ENCODE data around the gene LYPLA2. TPM values are rescaled to one million over a fixed set of nuclear protein-coding genes. Genes with fewer than 3 reads are reported as not detected.

Gene LYPLA2
- polyA plus RNA-seq, 1 donor = 75.7 TPM

DNA sequence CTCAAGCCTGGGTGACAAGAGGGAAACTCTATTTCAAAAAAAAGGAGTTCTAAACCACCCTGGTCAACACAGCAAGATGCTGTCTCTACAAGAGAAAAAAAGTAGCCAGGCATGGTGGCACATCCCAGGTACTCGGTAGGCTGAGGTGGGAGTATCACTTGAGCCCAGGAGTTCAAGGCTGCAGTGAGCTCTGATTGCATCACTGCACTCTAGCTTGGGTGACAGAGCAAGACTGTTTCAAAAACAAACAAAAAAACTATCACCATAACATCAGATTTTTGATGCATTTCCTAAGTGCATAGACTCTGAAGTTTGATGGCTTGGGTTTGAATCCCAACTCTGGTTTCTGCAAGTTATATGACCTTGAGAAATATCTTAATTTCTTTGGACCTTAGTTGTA is 38.0 kb upstream of the LYPLA2 start:
- H3K27ac ChIP-seq (ENCODE audit: low read length) = no peak overlapping the region
- no peaks in the 10 kb centered on the region for H3K27me3 ChIP-seq (ENCODE audit: control insufficient read depth, insufficient read depth, low read length)
- DNase-seq = no peak
- H3K9me3 ChIP-seq (ENCODE audit: control insufficient read depth, low read depth, low read length) = no peaks in the 10 kb centered on the region
- H3K4me3 ChIP-seq (ENCODE audit: low read length) = no peak overlapping the region
- peaks cover 74% of the 10 kb centered on the region for H3K36me3 ChIP-seq (ENCODE audit: control insufficient read depth, insufficient read depth, low read length)
- H3K4me1 ChIP-seq (ENCODE audit: control insufficient read depth, insufficient read depth, low read length) = no peaks in the 10 kb centered on the region
- WGBS (ENCODE audit: insufficient coverage, low lambda C conversion rate) = no CpG with 5 or more reads among the region's 1 CpG

DNA sequence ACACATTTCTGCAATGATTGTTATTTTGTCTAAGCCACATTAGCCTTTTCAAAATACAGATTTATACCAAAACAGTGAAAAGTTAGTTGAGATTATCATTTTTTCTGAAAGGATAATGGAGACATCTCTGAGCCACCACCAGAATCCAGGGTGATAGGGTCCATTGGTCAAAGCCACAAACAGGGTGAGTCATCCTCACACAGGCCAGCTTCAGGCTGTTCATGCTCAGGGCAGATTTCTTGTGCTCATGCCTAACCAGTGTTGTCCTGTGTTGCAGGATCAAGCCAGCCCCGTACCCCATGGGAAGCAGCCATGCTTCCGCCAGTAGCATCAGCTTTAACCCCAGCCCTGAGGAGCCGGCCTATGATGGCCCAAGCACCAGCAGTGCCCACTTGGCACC is 34.3 kb upstream of the LYPLA2 start:
- Histone ChIP-seq H3K4me1 (ENCODE audit: control insufficient read depth, insufficient read depth, low read length) (no peaks in the 10 kb centered on the region), H3K9me3 (ENCODE audit: control insufficient read depth, low read depth, low read length) (no peaks in the 10 kb centered on the region), H3K36me3 (ENCODE audit: control insufficient read depth, insufficient read depth, low read length) (peaks cover 95% of the 10 kb centered on the region), H3K27me3 (ENCODE audit: control insufficient read depth, insufficient read depth, low read length) (no peaks in the 10 kb centered on the region), H3K27ac (ENCODE audit: low read length) (no peak overlapping the region), H3K4me3 (ENCODE audit: low read length) (no peak overlapping the region)
- WGBS (ENCODE audit: insufficient coverage, low lambda C conversion rate) = no CpG with 5 or more reads among the region's 3 CpGs
- DNase-seq = no peak

- no CpG with 5 or more reads among the region's 1 CpG for WGBS (ENCODE audit: insufficient coverage, low lambda C conversion rate)
- DNase-seq = no peak
- Histone ChIP-seq H3K36me3 (ENCODE audit: control insufficient read depth, insufficient read depth, low read length) (peaks cover 93% of the 10 kb centered on the region), H3K9me3 (ENCODE audit: control insufficient read depth, low read depth, low read length) (no peaks in the 10 kb centered on the region), H3K4me1 (ENCODE audit: control insufficient read depth, insufficient read depth, low read length) (no peaks in the 10 kb centered on the region), H3K27ac (ENCODE audit: low read length) (no peak overlapping the region), H3K27me3 (ENCODE audit: control insufficient read depth, insufficient read depth, low read length) (no peaks in the 10 kb centered on the region), H3K4me3 (ENCODE audit: low read length) (no peak overlapping the region)
These were observed 33.1 kb upstream of the LYPLA2 start for GRCh38 chr1:23757812-23758211.

DNA sequence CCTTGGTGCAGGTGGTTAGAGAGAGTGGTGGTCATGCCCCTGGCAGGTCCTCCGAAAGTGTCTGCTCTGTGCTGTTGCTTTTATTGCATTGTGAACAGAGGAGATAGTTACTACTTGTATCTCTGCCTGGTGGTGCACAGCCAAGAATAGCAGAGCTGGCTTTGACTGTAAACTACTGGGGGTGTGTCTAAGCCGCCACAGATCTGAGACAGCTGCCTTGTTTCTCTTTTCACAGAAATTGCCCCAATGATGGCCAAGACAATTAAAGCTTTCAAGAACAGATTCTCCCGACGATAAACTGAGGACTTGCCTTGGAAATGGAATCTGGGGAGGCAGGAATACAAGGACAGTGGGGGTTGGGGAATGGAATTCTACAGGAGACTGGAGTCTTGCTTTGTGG is 31.7 kb upstream of the LYPLA2 start:
- Histone ChIP-seq H3K4me1 (ENCODE audit: control insufficient read depth, insufficient read depth, low read length) (no peaks in the 10 kb centered on the region), H3K4me3 (ENCODE audit: low read length) (no peak overlapping the region), H3K36me3 (ENCODE audit: control insufficient read depth, insufficient read depth, low read length) (peaks cover 88% of the 10 kb centered on the region), H3K27ac (ENCODE audit: low read length) (no peak overlapping the region), H3K27me3 (ENCODE audit: control insufficient read depth, insufficient read depth, low read length) (no peaks in the 10 kb centered on the region), H3K9me3 (ENCODE audit: control insufficient read depth, low read depth, low read length) (no peaks in the 10 kb centered on the region)
- 92% methylated on average over 2 of the region's 4 CpGs for WGBS (ENCODE audit: insufficient coverage, low lambda C conversion rate)
- no peak for DNase-seq

- H3K36me3 ChIP-seq (ENCODE audit: control insufficient read depth, insufficient read depth, low read length) = peaks cover 65% of the 10 kb centered on the region
- no peak overlapping the region for H3K27ac ChIP-seq (ENCODE audit: low read length)
These were observed 27.8 kb upstream of the LYPLA2 start for GRCh38 chr1:23763041-23763577.

DNA sequence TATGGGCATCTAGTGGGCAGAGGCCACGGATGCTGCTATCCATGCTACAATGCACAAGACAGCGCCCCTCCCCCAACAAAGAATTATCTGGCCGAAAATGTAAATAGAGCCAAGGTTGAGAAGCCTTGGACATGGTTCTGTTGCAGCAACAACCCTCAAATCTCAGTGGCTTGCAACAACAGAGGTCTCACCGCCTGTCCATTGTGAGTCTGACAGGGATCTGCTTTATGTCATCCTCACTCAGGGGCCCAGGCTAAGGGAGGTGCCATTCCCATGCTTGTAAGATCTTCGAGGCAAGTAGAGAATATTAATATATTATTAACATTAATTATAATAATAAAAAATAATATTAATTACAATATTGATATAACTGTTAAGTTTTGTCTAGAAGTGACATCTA is 22.2 kb upstream of the LYPLA2 start:
- no peak overlapping the region for H3K27ac ChIP-seq (ENCODE audit: low read length)
- H3K4me1 ChIP-seq (ENCODE audit: control insufficient read depth, insufficient read depth, low read length) = peaks cover 3% of the 10 kb centered on the region
- peaks cover 26% of the 10 kb centered on the region for H3K36me3 ChIP-seq (ENCODE audit: control insufficient read depth, insufficient read depth, low read length)
- no peaks in the 10 kb centered on the region for H3K9me3 ChIP-seq (ENCODE audit: control insufficient read depth, low read depth, low read length)
- WGBS (ENCODE audit: insufficient coverage, low lambda C conversion rate) = no CpG with 5 or more reads among the region's 5 CpGs
- no peaks in the 10 kb centered on the region for H3K27me3 ChIP-seq (ENCODE audit: control insufficient read depth, insufficient read depth, low read length)
- no peak overlapping the region for H3K4me3 ChIP-seq (ENCODE audit: low read length)
- no peak for DNase-seq

More at GRCh38 chr1:23763041-23763577, 27.8 kb upstream of the LYPLA2 start:
- H3K4me3 ChIP-seq (ENCODE audit: low read length) = no peak overlapping the region
- no peaks in the 10 kb centered on the region for H3K9me3 ChIP-seq (ENCODE audit: control insufficient read depth, low read depth, low read length)
- 100% methylated on average over 2 of the region's 7 CpGs for WGBS (ENCODE audit: insufficient coverage, low lambda C conversion rate)
- DNase-seq = no peak
- no peaks in the 10 kb centered on the region for H3K27me3 ChIP-seq (ENCODE audit: control insufficient read depth, insufficient read depth, low read length)
- no peaks in the 10 kb centered on the region for H3K4me1 ChIP-seq (ENCODE audit: control insufficient read depth, insufficient read depth, low read length)

DNA sequence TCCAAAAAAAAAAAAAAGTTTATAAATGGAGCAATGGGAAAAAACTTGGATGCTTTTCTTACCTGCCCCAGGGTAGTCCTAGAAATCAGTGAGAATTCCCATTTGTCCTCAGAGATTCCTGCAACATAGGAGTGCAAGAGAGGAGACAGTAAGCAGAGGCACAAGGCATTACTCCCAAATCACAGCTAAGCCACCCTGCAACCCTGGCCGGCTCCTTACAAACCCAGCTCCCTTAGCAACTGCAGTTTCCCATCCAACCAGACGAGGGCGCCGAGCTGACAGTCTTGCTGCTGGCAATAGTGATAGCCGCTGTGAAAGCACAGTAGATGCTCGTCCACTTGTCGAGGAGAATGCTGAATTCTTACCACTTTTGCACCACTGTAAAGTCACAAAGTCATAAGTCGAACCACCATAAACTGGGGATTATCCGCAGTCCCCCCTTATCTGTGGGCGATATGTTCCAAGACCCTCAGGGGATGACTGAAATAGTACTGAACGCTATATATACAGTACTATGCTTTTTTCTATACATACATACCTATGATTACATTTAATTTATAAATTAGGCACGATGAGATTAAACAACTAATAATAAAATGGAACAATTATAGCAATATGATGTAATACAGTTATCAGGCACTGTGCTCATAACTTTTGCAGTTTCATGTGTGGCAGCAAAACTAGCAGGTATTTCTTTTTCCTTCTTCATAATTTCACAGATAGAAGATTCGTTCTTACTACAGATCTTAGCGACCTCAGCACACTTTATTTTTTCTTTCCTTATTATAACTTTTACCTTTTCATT is 18.7 kb upstream of the LYPLA2 start:
- Histone ChIP-seq H3K4me1 (ENCODE audit: control insufficient read depth, insufficient read depth, low read length) (peaks cover 17% of the 10 kb centered on the region), H3K27ac (ENCODE audit: low read length) (no peak overlapping the region), H3K9me3 (ENCODE audit: control insufficient read depth, low read depth, low read length) (no peaks in the 10 kb centered on the region), H3K27me3 (ENCODE audit: control insufficient read depth, insufficient read depth, low read length) (no peaks in the 10 kb centered on the region), H3K4me3 (ENCODE audit: low read length) (no peak overlapping the region), H3K36me3 (ENCODE audit: control insufficient read depth, insufficient read depth, low read length) (peaks cover 14% of the 10 kb centered on the region)
- WGBS (ENCODE audit: insufficient coverage, low lambda C conversion rate) = 60% methylated on average over 4 of the region's 14 CpGs
- DNase-seq = peak; percentile 68 to 78

DNA sequence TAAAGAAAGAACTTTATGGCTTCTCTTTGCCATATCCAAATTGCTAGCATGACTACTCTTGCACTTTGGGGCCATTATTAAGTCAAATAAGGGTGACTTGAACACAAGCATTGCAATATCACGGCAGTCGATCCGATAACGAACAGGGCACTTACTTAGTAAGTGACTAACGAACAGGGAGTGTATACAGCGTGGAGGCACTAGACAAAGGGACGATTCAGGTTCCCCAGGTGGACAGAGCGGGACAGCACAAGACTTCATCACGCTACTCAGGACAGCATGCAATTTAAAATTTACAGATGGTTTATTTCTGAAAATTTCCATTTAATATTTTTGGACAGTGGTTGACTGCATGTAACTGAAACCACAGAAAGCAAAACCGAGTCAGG is 18.1 kb upstream of the LYPLA2 start:
- Histone ChIP-seq H3K4me1 (ENCODE audit: control insufficient read depth, insufficient read depth, low read length) (peaks cover 18% of the 10 kb centered on the region), H3K9me3 (ENCODE audit: control insufficient read depth, low read depth, low read length) (no peaks in the 10 kb centered on the region), H3K27me3 (ENCODE audit: control insufficient read depth, insufficient read depth, low read length) (no peaks in the 10 kb centered on the region), H3K27ac (ENCODE audit: low read length) (no peak overlapping the region), H3K36me3 (ENCODE audit: control insufficient read depth, insufficient read depth, low read length) (peaks cover 10% of the 10 kb centered on the region), H3K4me3 (ENCODE audit: low read length) (no peak overlapping the region)
- WGBS (ENCODE audit: insufficient coverage, low lambda C conversion rate) = no CpG with 5 or more reads among the region's 10 CpGs
- DNase-seq = no peak

DNA sequence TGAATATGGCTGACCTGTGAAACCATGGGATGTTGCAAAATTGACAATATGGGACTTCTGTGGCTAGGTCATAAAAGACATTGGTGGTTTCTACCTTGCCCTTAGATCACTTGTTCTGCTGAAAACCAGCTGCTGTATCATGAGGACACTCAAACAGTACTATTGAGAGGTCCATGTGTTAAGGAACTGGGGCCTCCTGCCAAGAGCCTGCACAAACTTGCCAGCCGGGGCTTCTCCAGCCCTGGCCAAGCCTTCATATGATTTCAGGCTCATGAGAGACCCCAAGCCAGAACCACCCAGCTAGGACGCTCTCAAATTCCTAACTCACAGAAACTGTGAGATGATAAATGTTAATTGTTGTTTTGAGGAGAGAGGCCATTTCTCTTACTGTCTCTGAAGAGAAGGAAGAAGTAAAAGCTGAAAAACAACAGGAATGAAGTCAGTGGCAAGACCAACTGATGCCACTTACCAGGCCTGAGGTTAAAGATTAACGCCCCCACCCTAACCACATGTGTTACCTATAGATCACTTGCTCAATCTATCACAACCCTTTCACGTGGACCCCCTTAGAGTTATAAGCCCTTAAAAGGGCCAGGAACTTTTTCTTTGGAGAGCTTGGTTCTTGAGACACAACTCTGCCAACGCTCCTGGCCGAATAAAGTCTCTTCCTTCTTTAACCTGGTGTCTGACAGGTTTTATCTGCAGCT is 16.6 kb upstream of the LYPLA2 start:
- WGBS (ENCODE audit: insufficient coverage, low lambda C conversion rate) = no CpG with 5 or more reads among the region's 6 CpGs
- peaks cover 23% of the 10 kb centered on the region for H3K4me1 ChIP-seq (ENCODE audit: control insufficient read depth, insufficient read depth, low read length)
- peak overlapping the region; percentile 69 for H3K27ac ChIP-seq (ENCODE audit: low read length)
- no peaks in the 10 kb centered on the region for H3K27me3 ChIP-seq (ENCODE audit: control insufficient read depth, insufficient read depth, low read length)
- DNase-seq = peak in 1 of 2 donors; percentile 73
- H3K4me3 ChIP-seq (ENCODE audit: low read length) = no peak overlapping the region
- peaks cover 3% of the 10 kb centered on the region for H3K36me3 ChIP-seq (ENCODE audit: control insufficient read depth, insufficient read depth, low read length)
- H3K9me3 ChIP-seq (ENCODE audit: control insufficient read depth, low read depth, low read length) = no peaks in the 10 kb centered on the region

GRCh38 chr1:23776217-23776616 is 14.7 kb upstream of the LYPLA2 start:
- peaks cover 28% of the 10 kb centered on the region for H3K4me1 ChIP-seq (ENCODE audit: control insufficient read depth, insufficient read depth, low read length)
- H3K36me3 ChIP-seq (ENCODE audit: control insufficient read depth, insufficient read depth, low read length) = peaks cover 2% of the 10 kb centered on the region
- no peaks in the 10 kb centered on the region for H3K9me3 ChIP-seq (ENCODE audit: control insufficient read depth, low read depth, low read length)
- H3K27ac ChIP-seq (ENCODE audit: low read length) = no peak overlapping the region
- no peak for DNase-seq
- H3K4me3 ChIP-seq (ENCODE audit: low read length) = no peak overlapping the region
- no peaks in the 10 kb centered on the region for H3K27me3 ChIP-seq (ENCODE audit: control insufficient read depth, insufficient read depth, low read length)
- WGBS (ENCODE audit: insufficient coverage, low lambda C conversion rate) = no CpG with 5 or more reads among the region's 2 CpGs
